GM19372 (cell line): ENCODE data around the gene FOXN4.

Source experiments
- ATAC-seq: cut with Tn5 transposase; IDR thresholded peaks from one replicate; pipeline ENCODE4 v1.9.1; 2021; ENCODE audit warnings: mild to moderate bottlenecking, low read depth, moderate library complexity; ENCODE audit not compliant: unreplicated experiment

Gene FOXN4

DNA sequence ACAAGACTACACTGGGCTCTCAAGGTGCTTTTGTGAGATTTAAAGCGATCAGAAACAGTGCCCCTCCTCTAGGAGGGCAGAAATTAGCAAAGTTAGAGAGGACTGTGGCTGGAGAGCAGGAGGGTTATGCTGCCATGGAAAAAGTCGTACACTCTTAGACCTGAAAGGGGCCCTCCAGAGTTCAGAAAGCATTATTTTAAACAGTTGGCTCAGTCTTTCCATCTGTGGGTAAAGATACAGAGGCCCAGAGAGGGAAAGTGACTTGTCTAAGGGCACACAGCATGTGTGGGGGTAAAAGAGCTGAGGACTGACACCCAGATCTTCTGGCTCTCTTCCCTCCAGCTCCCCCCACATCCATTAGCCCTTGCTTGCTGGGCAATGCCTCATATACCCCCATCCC, 47.1 kb downstream of the FOXN4 start:
- no peak for ATAC-seq

DNA sequence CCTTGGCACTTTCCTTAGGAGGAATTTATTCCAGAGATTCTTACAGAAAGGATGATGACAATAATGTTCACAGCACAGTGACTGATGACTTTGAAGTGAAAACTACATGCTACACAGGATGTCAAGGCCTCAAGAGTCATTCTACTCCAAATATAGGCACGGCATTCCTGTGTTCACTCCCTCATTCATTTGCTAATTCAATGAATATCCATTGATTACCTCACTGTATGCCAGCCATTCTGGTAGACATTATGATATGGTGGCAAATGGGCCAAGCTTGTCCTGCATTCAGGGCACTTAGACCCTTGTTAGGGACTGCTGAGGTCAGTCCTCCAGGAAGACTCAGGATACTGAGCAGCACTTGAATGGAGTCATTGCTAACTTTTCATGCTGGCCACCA, 48.0 kb downstream of the FOXN4 start:
- no peak for ATAC-seq

DNA sequence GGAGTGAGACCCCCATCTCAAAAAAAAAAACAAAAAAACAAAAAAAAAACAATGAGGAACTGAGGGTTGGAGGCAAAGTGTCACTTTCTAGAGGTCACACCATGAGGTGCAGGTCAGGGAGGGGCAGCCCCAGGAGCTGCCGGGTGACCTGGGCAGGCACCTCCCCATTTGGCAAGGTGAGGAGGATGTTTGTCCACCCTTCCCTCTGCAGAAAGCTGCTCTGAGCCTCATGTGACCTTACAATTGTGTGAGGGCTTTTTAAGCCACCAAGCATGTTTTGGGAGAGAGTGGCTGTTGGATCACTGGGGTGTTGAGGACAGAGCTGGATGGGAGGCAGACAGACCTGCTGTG, 49.6 kb downstream of the FOXN4 start:
- no peak for ATAC-seq

DNA sequence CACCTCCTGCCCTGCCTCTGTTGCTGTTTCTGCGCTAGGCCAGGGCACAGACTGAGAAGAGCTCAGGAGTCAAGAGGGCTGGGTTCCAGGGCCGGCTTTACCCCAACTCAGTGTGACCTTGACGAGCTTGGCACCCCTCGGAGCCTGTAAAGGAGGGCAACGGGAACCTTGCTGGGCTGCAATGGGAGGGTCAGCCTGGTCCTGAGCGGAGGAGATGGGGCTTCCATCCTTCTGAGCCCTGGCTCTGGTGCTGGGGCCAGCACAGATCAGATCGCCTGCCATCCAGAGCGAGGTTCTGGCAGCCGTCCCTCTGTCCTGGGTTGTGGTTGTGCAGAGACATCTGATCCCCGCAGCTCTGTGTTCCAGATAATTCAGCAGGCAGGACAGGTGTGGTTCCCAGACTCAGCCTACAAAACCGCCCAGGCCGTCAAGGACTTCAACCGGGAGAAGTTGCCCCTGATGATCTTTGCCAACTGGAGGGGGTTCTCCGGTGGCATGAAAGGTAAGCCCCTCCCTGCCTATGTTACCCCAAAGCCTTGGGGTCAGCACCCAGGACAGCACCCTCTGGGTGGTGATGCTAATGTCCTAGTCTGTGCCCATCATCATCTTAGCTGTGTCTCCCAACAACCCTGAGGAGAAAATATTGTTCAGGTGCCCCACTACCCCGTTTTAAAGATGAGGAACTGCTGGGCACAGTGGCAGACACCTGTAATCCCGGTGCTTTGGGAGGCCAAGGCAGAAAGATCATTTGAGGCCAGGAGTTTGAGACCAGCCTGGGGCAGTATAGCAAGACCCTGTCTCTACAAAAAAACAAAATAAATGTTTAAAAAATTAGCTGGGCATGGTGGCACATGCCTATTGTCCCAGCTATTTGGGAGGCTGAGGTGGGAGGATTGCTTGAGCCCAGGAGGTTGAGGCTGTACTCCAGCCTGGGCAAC, 50.2 kb downstream of the FOXN4 start:
- no peak for ATAC-seq

DNA sequence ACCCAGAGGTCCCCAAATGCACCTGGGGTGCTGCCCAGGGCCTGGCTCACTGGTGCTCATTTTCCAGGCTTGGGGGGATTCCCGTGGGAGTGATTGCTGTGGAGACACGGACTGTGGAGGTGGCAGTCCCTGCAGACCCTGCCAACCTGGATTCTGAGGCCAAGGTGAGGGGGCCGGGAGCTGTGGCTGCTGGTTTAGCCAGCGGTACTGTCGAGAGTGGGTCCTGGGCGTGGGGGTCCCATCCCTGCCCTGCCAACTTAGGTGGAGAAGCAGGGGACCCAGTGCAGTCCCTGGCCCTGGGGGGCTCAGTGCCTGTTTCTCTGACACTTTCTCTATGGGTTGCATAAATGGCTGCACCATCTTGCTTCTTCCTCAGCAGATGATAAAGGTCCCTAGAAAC, 50.9 kb downstream of the FOXN4 start:
- ATAC-seq = no peak

DNA sequence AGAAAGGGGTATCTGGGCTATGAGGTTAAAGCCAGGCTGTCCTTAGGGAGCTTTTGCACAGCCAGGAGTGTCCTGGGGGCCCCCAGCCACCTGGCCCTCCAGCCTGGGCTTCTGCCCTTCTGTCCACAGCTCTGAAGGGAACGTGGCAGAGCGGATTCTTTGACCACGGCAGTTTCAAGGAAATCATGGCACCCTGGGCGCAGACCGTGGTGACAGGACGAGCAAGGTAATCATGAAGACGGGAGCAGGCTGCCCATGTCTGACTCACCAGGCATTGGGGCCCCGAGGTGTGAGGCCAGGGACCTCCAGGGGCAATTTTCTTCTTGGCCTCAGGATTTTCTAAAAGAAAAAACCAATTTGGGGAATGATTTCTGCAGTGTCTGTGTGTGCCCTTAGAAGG, 53.1 kb downstream of the FOXN4 start:
- no peak for ATAC-seq

DNA sequence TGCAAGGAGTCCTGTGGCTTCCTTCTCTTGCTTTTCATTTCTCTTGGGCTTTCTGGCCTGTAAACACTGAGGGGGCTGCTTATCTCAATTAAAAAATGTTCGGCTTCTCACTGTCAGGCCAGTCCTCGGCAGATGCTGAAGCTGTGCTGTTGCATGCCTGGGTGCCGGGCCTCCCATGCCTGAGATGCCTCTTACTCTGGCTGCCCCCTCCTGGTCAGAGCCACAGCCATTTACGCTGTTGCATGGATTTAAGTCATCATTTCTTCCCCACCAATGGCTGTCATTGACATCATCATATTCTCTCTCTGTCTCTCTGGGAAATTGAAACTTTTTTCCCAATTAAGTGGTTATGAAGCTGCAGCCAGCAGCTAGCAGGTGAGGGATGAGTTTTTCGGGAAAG, 53.7 kb downstream of the FOXN4 start:
- no peak for ATAC-seq

DNA sequence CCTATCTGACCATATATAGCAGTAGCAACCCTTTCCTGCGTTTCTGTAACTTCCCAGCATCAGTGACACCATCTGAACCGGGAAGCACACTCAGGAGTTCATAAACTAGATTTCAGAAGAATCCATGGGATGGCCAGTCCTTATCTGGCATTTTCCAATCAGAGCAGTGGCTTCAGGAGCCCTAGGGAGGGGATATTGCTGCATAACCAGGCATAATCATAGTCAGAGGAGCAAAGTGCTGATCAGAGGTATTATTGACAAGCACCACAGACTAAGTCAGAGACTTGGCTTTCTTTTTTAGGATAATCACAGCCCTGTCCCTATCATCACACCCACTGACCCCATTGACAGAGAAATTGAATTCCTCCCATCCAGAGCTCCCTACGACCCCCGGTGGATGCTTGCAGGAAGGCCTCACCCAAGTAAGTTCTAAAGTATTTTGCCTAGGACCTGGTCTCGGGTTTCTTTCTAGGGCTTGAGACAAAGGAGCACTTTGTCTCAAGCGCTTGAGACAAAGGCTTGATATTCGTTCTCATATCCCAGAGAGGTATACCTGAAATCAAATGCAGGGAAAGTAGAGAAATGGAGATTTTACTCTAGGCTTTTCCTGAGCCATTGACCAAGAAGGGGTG, 55.1 kb downstream of the FOXN4 start:
- ATAC-seq = no peak

DNA sequence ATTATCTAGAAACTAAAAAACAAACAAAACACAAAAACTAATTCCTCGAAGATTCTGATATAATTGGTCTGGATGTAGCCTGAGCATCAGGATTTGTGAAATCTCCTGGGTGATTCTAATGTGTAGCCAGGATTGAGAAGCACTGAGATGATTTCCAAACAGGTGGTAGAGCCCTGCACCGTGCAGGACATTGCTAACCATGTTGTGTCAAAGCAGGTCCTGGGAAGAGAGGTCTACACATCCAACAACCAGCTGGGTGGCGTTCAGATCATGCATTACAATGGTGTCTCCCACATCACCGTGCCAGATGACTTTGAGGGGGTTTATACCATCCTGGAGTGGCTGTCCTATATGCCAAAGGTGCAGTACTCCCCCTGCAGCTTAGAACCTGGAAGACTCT, 56.3 kb downstream of the FOXN4 start:
- ATAC-seq = no peak

DNA sequence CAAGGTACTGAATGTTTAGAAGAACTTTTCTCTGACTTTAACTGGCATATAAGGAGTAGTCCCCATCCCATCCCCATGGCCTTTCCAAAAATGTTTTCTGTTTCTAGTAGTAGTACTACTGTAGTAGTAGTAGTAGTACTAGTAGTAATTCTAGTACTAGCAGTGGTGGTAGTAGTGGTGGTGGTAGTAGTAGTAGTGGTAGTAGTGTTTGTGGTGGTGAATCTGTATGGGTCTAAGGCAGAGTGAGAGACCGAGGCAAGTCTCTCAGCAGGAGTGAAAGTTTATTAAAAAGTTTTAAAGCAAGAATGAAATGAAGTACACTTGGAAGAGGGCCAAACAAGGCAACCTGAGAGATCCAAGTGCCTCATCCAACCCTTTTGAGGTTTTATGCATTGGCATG, 58.6 kb downstream of the FOXN4 start:
- ATAC-seq = no peak

DNA sequence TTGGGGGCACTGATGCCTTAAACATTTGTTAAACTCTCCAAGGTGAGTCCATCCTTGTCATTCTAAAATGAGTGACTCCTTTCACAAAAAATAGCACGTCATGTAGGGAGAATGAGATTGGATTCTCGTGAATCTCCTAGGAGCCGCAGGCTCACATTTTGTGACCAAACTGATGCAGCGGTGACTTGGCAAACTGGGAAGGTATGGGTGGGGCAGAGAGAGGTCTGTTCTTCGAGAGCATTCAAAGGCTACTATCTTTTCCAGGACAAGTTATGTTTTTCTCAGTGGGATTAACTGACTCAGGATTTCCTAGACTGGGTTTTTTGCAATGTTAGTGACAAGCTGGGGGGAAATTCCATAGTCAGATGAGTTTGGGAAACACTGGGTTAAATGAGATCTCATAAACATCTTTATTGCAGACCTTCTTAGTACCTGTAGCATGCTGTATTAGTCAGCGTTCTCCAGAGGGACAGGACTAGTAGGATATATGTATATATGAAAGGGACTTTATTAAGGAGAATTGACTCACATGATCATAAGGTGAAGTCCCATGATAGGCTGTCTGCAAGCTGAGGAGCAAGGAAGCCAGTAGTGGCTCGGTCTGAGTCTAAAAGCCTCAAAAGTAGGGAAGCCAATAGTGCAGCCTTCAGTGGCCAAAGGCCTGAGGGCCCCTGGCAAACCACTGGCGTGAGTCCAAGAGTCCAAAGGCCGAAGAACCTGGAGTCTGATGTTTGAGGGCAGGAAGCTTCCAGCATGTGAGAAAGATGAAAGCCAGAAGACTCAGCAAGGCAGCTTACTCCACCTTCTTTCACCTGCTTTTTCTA, 61.0 kb downstream of the FOXN4 start:
- no peak for ATAC-seq

DNA sequence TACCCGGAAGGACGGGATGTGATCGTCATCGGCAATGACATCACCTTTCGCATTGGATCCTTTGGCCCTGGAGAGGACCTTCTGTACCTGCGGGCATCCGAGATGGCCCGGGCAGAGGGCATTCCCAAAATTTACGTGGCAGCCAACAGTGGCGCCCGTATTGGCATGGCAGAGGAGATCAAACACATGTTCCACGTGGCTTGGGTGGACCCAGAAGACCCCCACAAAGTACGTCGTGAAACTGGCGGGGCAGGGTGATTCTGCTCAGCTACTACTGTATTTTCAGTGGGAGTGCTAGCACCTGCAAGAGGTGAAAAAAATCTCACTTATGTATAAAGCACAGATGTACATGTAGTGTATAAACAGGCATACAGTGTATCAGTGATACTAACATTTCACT, 62.9 kb downstream of the FOXN4 start:
- no peak for ATAC-seq

DNA sequence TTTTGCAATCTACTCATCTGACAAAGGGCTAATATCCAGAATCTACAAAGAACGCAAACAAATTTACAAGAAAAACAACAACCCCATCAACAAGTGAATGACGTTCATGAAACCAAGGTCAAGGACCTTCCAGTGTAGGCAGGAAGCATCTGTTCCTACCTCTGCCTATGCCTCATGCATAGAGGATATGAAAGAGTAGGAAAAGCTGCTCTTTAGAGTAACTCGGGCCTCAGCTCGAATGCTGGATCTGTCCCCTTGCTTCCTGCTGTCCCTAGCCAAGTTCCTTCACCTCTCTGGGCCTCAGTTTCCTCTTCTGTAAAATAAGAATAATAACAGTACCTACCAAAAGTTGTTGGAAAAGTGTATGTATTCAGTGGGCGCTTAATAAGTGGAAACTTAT, 65.0 kb downstream of the FOXN4 start:
- ATAC-seq = no peak

DNA sequence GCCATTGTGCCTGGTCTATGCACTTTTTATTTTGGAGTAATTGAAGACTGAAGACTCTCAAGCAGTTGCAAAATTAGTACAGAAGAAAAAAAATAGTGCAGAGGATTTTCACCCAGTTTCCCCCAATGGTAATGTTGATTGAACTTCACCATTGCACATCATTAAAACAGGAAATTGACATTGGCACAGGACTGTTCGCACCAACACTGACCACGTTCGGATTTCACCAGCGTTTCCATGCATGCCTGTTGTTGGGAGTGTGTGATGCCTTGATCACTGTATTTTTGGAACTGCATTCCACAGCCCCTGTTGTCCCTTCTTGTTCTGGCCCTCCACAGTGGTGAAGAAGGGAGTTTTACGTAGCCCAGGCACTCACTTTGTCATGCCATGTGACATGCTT, 67.1 kb downstream of the FOXN4 start:
- ATAC-seq = no peak

DNA sequence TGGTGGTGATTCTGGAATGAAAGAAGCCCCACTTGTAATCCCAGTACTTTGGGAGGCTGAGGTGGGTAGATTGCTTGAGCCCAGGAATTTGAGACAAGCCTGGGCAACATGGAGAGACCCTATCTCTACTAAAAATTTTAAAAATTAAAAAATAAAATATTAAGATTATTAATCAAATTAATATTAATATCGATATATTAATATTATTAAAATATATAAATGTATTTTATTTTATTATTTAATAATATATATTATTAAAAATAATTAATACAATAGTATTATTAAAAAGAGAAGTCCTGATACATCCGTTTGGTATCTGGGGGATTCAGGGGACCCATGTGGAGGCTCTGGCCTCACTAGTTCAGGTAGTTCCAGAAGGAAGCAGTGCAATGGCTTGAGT, 68.7 kb downstream of the FOXN4 start:
- ATAC-seq = no peak

DNA sequence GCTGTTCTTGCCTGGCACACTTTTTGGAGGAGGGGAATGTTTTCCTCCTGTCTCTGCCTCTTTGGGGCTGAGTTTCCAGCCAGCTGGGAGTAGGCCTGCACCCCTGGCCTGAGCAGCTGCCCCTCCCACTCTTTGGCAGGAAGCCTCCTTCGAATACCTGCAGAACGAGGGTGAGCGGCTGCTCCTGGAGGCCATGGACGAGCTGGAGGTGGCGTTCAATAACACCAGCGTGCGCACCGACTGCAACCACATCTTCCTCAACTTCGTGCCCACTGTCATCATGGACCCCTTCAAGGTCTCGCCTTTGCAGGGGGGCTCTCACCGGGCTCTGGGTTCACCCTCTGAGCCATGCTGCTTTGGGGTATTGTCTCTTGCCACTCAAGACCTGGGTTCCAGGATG, 69.4 kb downstream of the FOXN4 start:
- ATAC-seq = no peak

DNA sequence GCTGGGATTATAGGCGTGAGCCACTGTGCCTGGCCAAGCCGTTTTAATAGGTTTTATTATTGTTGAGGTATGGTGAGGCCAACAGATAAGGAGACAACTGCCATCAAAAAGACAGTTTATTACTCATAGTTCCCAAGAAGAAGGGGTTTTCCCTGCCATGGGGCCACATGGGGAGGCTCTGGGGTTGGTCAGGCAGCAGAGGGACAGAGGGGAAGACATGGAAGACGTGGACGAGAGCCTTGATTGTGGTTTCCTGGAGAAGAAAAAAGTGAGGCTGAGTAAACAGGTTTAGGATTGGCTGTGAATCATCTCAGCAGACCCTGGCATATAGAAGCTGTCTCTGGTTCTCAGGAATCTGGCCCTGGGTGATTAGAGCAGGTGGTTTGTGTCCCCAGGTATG, 69.9 kb downstream of the FOXN4 start:
- ATAC-seq = no peak

DNA sequence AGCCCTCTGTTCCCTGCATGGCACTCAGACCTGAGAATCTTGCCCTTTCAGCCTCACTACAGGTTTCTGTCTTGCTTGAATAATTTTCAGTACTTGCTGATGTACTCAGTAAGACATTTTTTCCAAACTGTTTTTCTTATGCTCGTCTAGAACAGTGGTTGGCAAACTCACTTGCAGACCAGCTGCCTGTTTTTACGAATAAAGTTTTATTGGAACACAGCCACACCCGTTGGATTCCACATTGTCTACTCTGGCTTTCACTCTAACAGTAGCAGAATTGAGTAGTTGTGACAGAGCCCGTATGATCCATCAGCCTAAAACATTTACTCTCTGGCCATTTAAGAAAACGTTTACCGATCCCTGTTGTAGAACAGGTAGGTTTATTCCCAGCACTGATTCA, 72.8 kb downstream of the FOXN4 start:
- no peak for ATAC-seq

DNA sequence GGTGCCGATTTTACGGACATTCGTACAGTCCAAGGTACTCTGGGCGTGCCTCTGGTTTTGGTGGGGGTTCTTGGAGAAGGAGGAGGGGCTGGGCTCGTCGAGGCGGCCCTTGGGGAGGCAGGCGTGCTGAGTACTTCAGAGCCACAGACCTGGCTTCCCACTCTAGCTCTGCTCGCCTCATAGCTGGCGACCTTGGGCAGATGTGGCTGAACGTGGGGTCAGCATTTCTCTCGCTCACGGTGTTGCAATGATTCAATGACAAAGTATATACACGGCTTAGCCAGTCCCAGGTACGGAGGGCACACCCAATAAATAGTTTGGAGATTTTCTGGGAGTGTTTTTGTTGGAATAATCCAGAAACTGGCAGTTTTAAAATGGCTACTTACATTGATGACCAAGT, 75.1 kb downstream of the FOXN4 start:
- ATAC-seq = no peak

DNA sequence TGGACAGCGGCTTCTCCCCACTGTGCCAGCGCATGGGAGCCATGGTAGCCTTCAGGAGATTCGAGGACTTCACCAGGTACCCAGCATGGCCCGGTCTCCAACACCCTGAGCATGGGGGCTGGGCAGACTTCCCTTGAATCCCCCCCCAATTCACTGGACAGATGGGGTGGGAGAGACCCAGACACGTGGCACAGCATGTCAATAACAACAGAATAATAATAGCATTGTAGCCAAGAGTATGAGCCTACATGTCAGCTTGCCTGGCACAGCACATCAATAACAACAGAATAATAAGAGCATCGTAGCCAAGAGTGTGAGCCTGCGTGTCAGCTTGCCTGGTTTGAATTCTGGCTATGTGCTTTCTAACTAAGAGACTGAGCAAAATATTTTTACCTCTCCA, 76.4 kb downstream of the FOXN4 start:
- no peak for ATAC-seq

DNA sequence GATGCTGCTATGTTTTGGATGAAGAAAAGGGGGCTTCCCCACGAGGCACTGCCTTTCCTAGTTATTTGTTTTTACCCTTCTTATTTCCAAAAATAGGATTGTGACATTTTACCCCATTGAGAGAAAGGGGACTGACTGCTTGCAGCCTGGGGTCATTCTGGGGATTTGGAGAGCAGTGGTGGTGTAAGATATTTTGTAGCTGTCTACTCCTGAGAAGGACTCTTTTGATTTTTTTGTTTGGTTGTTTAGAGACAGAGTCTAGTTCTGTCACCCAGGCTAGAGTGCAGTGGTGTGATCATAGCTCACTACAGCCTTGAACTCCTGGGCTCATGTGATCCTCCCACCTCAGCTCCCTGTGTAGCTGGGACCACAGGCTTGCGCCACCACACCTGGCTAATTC, 78.9 kb downstream of the FOXN4 start:
- no peak for ATAC-seq
